Smooth muscle cell (in vitro differentiated cells): ENCODE data around the gene SRCIN1. TPM values are rescaled to one million over a fixed set of nuclear protein-coding genes. Genes with fewer than 3 reads are reported as not detected.

Experiments used
- DNase-seq: peaks from one replicate; lab custom pipeline; 2025; ENCODE audit not compliant: unreplicated experiment; lab: John Stamatoyannopoulos, UW
- H2AFZ ChIP-seq: fragments of 200-600 bp; sonication (generic); 2 replicates; pipeline ENCODE4 v1.6.0; 2016; ENCODE audit warnings: antibody characterized with exemption, low read depth, mild to moderate bottlenecking
- H3F3A ChIP-seq: fragments of 200-600 bp; sonication (generic); 2 replicates; pipeline ENCODE4 v1.6.0; 2017; ENCODE audit warnings: antibody characterized with exemption, low read depth
- H3K27ac ChIP-seq: fragments of 200-600 bp; sonication (generic); 2 replicates; pipeline ENCODE4 v1.5.1; 2016; ENCODE audit warnings: low read depth, mild to moderate bottlenecking
- H3K27me3 ChIP-seq: fragments of 200-600 bp; sonication (generic); 2 replicates; pipeline ENCODE4 v1.6.1; 2016; ENCODE audit warnings: low read depth, mild to moderate bottlenecking
- H3K36me3 ChIP-seq: fragments of 200-600 bp; sonication (generic); 2 replicates; pipeline ENCODE4 v1.5.1; 2016; ENCODE audit warnings: low read depth
- H3K4me1 ChIP-seq: fragments of 200-600 bp; sonication (generic); 2 replicates; pipeline ENCODE4 v1.5.1; 2016; ENCODE audit warnings: low read depth
- H3K4me2 ChIP-seq: fragments of 200-600 bp; sonication (generic); 2 replicates; pipeline ENCODE4 v1.6.0; 2016; ENCODE audit warnings: mild to moderate bottlenecking
- H3K4me3 ChIP-seq: fragments of 200-600 bp; sonication (generic); 2 replicates; pipeline ENCODE4 v1.5.1; 2016; ENCODE audit warnings: mild to moderate bottlenecking
- H3K79me2 ChIP-seq: fragments of 200-600 bp; sonication (generic); 2 replicates; pipeline ENCODE4 v1.6.0; 2016; ENCODE audit warnings: low read depth, mild to moderate bottlenecking
- H3K9ac ChIP-seq: fragments of 200-600 bp; sonication (generic); 2 replicates; pipeline ENCODE4 v1.6.0; 2016; ENCODE audit warnings: low read depth
- H3K9me3 ChIP-seq: fragments of 200-600 bp; sonication (generic); replicated peaks from 2 replicates; pipeline ENCODE4 v1.5.1; 2016; ENCODE audit warnings: low read depth
- H4K20me1 ChIP-seq: fragments of 200-600 bp; sonication (generic); 2 replicates; pipeline ENCODE4 v1.6.0; 2016; ENCODE audit warnings: low read depth
- CTCF ChIP-seq: fragments of 200-600 bp; sonication (generic); IDR thresholded peaks from 2 replicates; pipeline ENCODE4 v1.5.1; 2017; ENCODE audit warnings: borderline replicate concordance, mild to moderate bottlenecking, antibody characterized with exemption; ENCODE audit not compliant: insufficient read depth, poor library complexity, severe bottlenecking
- WGBS: methylation state at CpG from one replicate; pipeline ENCODE4 v1.1.7; 2016; ENCODE audit warnings: low lambda C conversion rate; 5-methylcytosine and 5-hydroxymethylcytosine counted together
- polyA plus RNA-seq: library from polyadenylated mRNA; unstranded; fragments of >200 nt; fragmentation: Nextera tagmentation; extraction: Ambion mirVana; gene quantifications from 2 replicates; pipeline ENCODE4 v1.2.1, GENCODE V29; 2016
- total RNA-seq: library from RNA; depleted of rRNA; stranded (reverse); fragments of >200 nt; gene quantifications from 2 replicates; pipeline ENCODE4 v1.2.3, GENCODE V29; 2014

SRCIN1 gene
- total and polyA plus RNA-seq, 2 experiments from 2014 or later, result 0.16 to 0.90 TPM

GRCh38 chr17:38545531-38546225, 60.1 kb downstream of the SRCIN1 start:
- no peak overlapping the region for H3K4me3 ChIP-seq
- no peaks in the 10 kb centered on the region for H3K79me2 ChIP-seq
- H3K4me1 ChIP-seq, result no peaks in the 10 kb centered on the region
- no peak overlapping the region for H3K27ac ChIP-seq
- H2AFZ ChIP-seq, result no peak overlapping the region
- no peaks in the 10 kb centered on the region for H3K9me3 ChIP-seq
- no peaks in the 10 kb centered on the region for H3F3A ChIP-seq
- H3K4me2 ChIP-seq, result no peak overlapping the region
- H4K20me1 ChIP-seq, result no peaks in the 10 kb centered on the region
- no peak overlapping the region for H3K9ac ChIP-seq
- DNase-seq, result no peak
- WGBS, result 95% methylated on average over 12 of the region's 12 CpGs
- no peaks in the 10 kb centered on the region for H3K27me3 ChIP-seq
- TF ChIP-seq CTCF, result no peak
- H3K36me3 ChIP-seq, result no peaks in the 10 kb centered on the region

- H3K9me3 ChIP-seq, result no peaks in the 10 kb centered on the region
- no peak for TF ChIP-seq CTCF
- no peak overlapping the region for H2AFZ ChIP-seq
- H4K20me1 ChIP-seq, result no peaks in the 10 kb centered on the region
- H3K4me1 ChIP-seq, result no peaks in the 10 kb centered on the region
- no peak for DNase-seq
- WGBS, result 91% methylated on average over 7 of the region's 7 CpGs
- no peaks in the 10 kb centered on the region for H3F3A ChIP-seq
- H3K79me2 ChIP-seq, result no peaks in the 10 kb centered on the region
- no peak overlapping the region for H3K27ac ChIP-seq
- no peak overlapping the region for H3K4me3 ChIP-seq
- H3K36me3 ChIP-seq, result no peaks in the 10 kb centered on the region
- H3K4me2 ChIP-seq, result no peak overlapping the region
- no peaks in the 10 kb centered on the region for H3K27me3 ChIP-seq
- H3K9ac ChIP-seq, result no peak overlapping the region
Measured at GRCh38 chr17:38544839-38545209, 60.9 kb downstream of the SRCIN1 start.

GRCh38 chr17:38544175-38544838, 61.4 kb downstream of the SRCIN1 start:
- no peak overlapping the region for H3K4me3 ChIP-seq
- no peak overlapping the region for H3K4me2 ChIP-seq
- no peaks in the 10 kb centered on the region for H3K79me2 ChIP-seq
- H3F3A ChIP-seq, result no peaks in the 10 kb centered on the region
- H2AFZ ChIP-seq, result no peak overlapping the region
- no peak for TF ChIP-seq CTCF
- WGBS, result 95% methylated on average over 10 of the region's 10 CpGs
- H3K4me1 ChIP-seq, result no peaks in the 10 kb centered on the region
- no peak overlapping the region for H3K27ac ChIP-seq
- H3K27me3 ChIP-seq, result no peaks in the 10 kb centered on the region
- DNase-seq, result no peak
- no peaks in the 10 kb centered on the region for H3K36me3 ChIP-seq
- no peaks in the 10 kb centered on the region for H3K9me3 ChIP-seq
- no peaks in the 10 kb centered on the region for H4K20me1 ChIP-seq
- H3K9ac ChIP-seq, result no peak overlapping the region
